HG03064 (cell line): Measurements from ENCODE around the gene SERPINA1.

Experiments
- ATAC-seq: cut with Tn5 transposase; IDR thresholded peaks from one replicate; pipeline ENCODE4 v1.9.1; 2021; ENCODE audit warnings: low read depth; ENCODE audit not compliant: unreplicated experiment

The SERPINA1 gene

DNA sequence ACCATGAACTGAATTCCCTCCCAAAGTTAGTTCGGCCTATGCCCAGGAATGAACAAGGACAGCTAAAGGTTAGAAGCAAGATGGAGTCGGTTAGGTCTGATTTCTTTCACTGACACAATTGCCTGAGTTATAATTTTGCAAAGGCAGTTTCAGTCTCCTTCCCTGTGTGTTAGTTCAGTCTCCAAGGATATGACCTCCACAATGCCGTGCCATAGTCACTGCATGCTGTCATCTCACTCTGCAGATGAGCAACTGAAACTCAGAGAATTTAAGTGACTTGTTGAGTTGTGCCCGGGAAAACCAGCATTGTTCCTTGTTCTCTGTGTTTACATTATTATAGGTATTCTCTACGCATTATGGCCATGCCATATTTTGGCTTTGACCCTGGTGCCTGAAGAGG is 10.1 kb upstream of the SERPINA1 start:
- ATAC-seq: no peak

DNA sequence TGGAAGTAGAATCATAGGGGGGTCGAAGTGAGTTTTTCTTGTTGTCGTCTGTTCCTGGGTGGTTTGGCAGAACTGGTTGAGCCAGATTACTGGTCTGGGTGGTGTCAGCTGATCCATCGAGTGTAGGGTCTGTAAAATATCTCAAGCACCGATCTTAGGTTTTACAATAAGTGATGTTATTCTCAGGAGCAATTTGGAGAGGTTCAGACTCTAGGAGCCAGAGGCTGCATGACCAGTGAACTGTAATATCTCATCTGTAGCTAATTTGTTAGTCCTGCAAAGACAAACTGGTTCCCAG is 9.7 kb upstream of the SERPINA1 start:
- ATAC-seq: no peak

DNA sequence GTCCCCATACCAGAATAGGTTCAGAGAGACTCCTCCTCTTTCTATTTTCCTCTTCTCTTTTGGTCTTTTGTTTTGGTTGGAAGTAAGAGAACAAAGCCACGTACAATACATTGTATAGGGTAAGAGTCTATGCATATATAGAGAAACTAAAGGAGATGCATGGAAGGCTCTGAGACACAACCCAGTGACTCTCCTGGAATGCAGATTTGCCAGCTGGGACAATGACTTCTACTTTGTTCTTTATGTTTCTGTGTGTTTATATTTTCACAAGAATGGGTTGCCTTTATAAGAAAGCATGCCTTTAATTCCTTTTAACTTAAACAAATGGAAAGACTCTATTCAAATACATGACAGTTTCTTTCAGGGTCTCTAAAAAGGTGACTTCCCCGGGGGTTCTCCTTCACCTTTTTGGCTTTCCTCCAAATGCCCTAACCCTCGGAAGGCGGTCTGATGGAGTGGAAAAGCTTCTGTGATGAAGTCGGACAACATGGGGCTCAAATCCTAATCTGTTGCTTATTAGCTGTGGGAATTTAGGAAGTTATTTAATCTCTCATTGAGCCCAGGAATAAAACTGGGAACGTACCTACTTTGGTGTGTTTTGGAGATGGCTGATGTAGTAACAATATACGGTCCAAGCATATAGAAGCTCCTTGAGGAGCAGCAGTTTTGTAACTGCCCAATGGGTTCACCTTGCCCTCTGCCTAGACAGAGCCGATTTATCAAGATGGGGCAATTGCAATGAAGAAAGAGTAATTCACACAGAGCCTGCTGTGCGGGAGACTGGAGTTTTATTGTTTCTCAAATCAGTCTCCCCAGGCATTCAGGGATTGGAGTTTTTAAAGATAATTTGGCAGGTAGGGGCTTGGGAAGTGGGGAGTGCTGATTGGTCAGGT is 9.1 kb upstream of the SERPINA1 start:
- ATAC-seq: no peak

- ATAC-seq: no peak
Measured at GRCh38 chr14:94396628-94397225, 8.3 kb upstream of the SERPINA1 start.

DNA sequence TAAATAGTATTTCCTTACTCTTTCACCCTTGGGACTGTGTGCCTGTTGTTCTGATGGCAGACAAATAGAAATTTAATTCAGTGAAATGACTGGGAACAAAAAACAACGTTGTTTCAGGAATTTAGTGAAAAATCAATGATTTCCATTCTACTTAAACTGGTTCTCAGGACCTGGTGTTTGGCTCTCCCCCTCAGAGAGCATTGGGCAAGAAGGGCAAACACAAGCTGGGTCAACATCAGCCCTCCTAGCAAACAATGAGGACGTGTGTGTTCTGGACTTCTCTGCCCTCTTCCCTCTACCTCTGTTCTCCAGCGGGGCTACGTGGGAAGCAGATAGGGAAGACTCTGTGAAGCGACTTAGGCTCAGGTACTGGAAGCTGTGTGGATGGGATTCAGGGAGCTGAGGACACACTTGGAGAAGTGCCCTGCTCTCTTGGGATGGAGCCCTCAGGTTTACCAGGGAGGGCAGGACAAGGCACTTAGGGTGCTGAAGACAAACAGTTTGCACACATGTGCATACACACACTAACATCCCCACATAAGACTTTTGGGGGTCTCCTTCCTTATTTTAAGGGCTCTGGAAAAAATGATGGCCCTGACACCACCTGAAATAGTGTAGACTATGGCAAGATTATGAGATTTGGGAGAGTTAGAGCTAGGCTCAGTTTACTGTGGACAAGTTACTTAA is 7.6 kb upstream of the SERPINA1 start:
- ATAC-seq: no peak

DNA sequence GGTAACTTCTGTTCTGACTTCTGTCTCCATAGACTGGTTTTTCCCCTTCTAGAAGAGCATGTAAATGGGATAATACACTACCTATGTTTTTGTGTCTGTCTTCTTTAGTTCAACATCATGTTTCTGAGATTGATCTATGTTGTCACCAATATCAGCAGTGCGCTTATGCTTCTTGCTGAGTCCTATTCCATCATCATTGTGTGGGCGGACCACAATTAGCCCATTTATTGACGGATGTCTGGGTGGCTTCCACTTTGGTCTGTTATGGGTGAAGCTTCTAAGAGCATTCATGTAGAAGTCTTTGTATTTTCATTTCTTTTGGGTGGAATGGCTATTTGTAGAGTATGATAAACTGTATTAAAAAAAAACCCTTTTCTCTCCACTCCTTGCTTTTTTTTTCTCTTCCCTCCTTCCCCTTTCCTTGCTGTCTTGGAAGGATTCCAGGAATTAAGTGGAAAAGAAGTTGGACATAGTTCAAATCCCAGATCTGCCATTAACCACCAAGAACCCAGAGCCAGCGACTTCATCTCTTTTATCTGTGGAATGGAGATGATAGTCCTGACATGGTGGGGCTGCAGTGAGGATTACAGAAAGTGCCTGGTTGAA is 7.0 kb upstream of the SERPINA1 start:
- no peak for ATAC-seq

DNA sequence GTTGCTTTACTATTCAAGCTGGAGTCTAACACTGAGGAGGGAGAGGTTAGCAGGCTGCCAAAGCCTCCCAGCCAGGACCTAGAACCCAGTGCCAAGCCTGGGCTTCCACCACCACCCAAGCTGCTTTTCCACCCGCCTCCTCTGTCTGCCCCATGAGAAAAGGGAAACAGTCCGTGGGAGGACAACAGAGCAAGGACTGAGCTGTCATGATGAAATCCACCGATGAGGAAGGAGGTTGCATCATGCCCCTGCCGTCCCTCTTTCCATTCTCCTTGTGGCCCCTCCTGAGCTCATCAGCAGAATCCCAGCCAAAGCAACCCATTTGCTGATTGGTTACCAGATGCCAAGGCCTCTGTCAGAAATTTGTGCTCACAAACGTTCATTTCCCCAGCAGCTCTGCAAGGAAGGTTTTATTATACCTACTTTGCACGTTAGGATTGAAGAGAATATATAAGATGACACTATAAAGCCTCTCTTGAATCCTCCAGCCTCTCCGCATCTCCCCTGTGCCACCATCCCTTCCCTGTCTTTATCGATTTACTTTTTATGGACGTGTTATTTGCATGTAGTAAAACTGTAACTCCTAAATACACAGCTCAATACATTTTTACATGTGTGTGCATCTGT is 6.3 kb upstream of the SERPINA1 start:
- no peak for ATAC-seq

- no peak for ATAC-seq
Measured at GRCh38 chr14:94394025-94394493, 5.7 kb upstream of the SERPINA1 start.

DNA sequence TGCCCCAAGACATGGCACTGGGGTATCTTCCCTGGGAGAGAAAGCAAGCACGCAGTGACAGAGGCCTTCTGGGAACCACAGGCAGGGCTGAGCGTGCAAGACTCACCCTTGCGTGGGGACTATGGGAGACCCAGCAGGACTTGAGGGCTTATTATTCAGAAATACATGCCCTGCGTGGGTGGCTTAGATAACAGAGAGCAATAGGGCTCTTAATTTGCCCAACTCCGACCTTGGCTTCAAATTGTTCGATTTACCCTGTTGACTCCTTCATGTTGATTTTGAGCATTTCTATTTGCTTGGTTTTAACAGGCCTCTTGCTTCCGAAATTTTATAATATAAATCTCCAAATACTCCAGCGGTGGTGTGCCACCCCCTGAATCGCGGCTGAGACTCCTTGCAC is 5.1 kb upstream of the SERPINA1 start:
- ATAC-seq: no peak

- no peak for ATAC-seq
Measured at GRCh38 chr14:94392510-94392935, 4.1 kb upstream of the SERPINA1 start.

- no peak for ATAC-seq
Measured at GRCh38 chr14:94391281-94391975, 3.0 kb upstream of the SERPINA1 start.

DNA sequence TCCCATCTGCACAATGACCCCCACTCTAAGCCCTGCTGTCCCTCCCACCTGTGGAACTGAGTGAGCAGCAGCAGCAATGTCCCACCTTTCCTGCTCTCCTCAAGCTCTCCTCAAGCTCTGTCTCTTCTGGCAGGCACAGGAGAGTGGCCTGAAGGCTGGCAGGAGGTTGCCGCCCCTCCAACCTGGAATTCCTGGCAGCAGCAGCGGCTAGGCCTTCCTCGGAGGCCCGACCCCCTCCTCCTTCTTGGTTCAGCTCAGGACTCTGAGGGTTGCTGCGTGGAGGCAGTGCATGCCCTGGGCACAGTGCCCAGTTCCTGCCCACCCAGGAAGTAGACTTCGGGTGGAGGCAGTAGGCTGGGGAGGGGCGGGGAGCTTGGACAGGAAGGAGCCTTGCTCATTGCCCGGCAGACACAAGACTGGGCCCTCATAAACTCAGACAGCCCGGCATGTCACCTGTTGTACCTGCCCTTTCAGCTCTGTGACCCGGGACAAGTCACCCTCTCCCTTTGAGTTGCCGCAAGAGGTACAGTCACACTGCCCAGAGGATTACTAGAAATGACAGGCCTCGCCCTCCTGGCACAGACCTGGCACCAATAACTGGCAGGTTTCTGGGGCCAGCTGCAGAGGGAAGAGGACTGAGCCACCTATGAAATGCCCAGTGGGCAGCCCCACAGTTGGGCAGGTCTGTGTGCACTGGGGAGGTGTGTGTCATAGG is 2.1 kb upstream of the SERPINA1 start:
- no peak for ATAC-seq

GRCh38 chr14:94389731-94390371 is 1.4 kb upstream of the SERPINA1 start:
- ATAC-seq: no peak

DNA sequence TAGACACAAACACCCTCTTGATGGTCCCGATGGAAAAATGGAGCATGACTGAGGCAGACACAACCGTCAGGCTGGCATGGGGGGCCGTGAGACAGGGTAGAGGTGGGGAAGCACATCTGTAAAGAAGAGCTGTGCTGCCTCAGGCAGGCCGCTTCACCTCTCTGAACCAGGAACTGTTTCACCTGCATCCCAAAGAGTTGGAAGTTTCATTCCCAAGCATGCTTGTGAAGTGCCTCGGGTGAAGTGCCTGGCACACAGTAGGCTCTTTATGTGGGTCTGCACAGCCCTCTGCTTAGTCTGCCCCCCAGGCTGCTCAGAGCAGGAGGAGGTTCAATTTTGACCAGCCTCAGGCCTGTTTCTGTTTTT is 685 bp upstream of the SERPINA1 start:
- ATAC-seq: no peak

DNA sequence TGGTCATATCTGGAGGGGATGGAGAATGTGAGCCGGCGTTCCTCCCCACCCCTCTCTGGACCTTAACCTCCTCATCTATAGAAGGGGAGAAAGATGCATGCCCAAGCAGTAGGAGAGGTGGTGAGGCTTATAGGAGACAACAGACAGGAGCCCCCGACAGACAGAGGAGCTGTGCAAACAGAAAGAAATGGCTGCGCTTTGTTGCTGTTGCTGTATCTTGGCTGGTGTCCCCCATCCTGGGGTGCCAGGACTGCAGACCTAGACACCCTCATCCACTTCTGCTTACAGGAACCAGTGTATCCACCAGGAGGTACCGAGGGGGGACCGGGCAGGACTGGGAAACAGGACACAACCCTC is 397 bp downstream of the SERPINA1 start:
- no peak for ATAC-seq

- ATAC-seq: no peak
Measured at GRCh38 chr14:94387051-94388026, 1.1 kb downstream of the SERPINA1 start.

DNA sequence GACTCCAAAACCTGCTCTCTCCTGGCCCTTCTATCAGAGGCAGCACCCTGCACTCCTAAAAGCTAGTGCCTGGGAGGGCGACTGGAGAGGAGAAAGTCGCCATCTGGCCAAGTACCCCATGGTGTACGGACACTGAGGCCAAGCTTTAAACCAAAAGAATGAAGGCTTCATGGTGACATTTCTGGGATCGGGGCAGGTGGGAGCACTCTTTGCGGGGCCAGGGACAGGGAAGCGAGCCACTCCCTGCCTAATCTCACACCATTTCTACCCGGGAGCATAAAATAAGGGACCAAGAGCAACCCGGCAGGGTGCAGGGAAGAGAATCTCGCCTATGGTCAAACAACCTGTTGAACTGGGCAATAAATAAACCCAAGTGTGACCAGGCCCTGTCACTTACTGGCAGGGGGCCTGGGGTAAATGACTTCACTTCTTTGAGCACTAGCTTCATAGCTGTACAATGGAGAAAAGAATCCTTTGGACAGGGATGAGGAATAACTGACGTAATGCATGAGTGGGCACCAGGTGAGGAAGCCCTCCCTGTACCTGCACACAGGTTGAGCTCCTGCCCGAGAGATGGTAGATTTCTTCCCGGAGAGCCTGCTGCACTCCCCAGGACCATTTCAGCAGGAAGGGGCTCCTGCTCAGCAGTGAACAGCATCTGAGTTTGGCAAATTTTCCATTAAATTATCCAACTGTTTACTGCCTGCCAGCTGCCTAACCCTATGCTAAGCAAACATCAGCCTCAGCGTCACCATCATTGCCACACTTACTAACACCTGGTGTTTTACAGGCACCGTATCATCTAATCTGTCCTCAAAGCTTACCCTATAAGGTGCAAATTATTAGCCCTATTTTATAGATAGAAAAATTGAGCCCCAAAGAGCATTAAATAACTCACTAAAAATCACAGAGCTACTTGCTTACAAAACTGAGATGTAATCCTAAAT is 2.0 kb downstream of the SERPINA1 start:
- no peak for ATAC-seq
